ENCODE results near the gene RAB11B.
"Not testable (repeated sequence)": the region's sequence is repeated elsewhere in the genome, so short reads cannot be mapped to it uniquely, and the experiment has no call there.

RAB11B gene

GRCh38 chr19:8373867-8374813, 16.0 kb upstream of the RAB11B start:
- H3K9me3 ChIP-seq (replicated peaks; ENCODE audit: low read length) = no peaks in the 10 kb centered on the region
- no peak overlapping the region for H3K9ac ChIP-seq (ENCODE audit: low read depth, low read length)
- no peaks in the 10 kb centered on the region for H3K27me3 ChIP-seq (ENCODE audit: control insufficient read depth, insufficient read depth, low read length)
- peaks cover 13% of the 10 kb centered on the region for H3K4me1 ChIP-seq (ENCODE audit: control insufficient read depth, insufficient read depth, low read length)
- H3K4me3 ChIP-seq (ENCODE audit: low read length) = no peak overlapping the region
- peaks cover 36% of the 10 kb centered on the region for H3K36me3 ChIP-seq (ENCODE audit: insufficient read depth, low read length)
- no peak overlapping the region for H3K4me2 ChIP-seq (ENCODE audit: low read length)

- H3K9me3 ChIP-seq (replicated peaks; ENCODE audit: low read length); H3K4me1 ChIP-seq (ENCODE audit: control insufficient read depth, insufficient read depth, low read length); H3K27me3 ChIP-seq (ENCODE audit: control insufficient read depth, insufficient read depth, low read length); H3K4me3 ChIP-seq (ENCODE audit: low read length); H3K9ac ChIP-seq (ENCODE audit: low read depth, low read length); H3K4me2 ChIP-seq (ENCODE audit: low read length): not testable (repeated sequence)
- H3K36me3 ChIP-seq (ENCODE audit: insufficient read depth, low read length) = peaks cover 33% of the 10 kb centered on the region
Observed at GRCh38 chr19:8375766-8376165, 14.4 kb upstream of the RAB11B start.

- H3K9me3 ChIP-seq (replicated peaks; ENCODE audit: low read length); H3K4me1 ChIP-seq (ENCODE audit: control insufficient read depth, insufficient read depth, low read length); H3K4me2 ChIP-seq (ENCODE audit: low read length); H3K9ac ChIP-seq (ENCODE audit: low read depth, low read length); H3K27me3 ChIP-seq (ENCODE audit: control insufficient read depth, insufficient read depth, low read length); H3K4me3 ChIP-seq (ENCODE audit: low read length): not testable (repeated sequence)
- peaks cover 26% of the 10 kb centered on the region for H3K36me3 ChIP-seq (ENCODE audit: insufficient read depth, low read length)
Observed at GRCh38 chr19:8376373-8376974, 13.7 kb upstream of the RAB11B start.

GRCh38 chr19:8377598-8377997, 12.6 kb upstream of the RAB11B start:
- H3K4me1 ChIP-seq (ENCODE audit: control insufficient read depth, insufficient read depth, low read length) = peaks cover 7% of the 10 kb centered on the region
- H3K4me2 ChIP-seq (ENCODE audit: low read length) = no peak overlapping the region
- H3K9ac ChIP-seq (ENCODE audit: low read depth, low read length) = no peak overlapping the region
- peaks cover 23% of the 10 kb centered on the region for H3K36me3 ChIP-seq (ENCODE audit: insufficient read depth, low read length)
- H3K9me3 ChIP-seq (replicated peaks; ENCODE audit: low read length) = no peaks in the 10 kb centered on the region
- H3K27me3 ChIP-seq (ENCODE audit: control insufficient read depth, insufficient read depth, low read length) = no peaks in the 10 kb centered on the region
- no peak overlapping the region for H3K4me3 ChIP-seq (ENCODE audit: low read length)

- H3K4me3 ChIP-seq (ENCODE audit: low read length); H3K9me3 ChIP-seq (replicated peaks; ENCODE audit: low read length); H3K36me3 ChIP-seq (ENCODE audit: insufficient read depth, low read length); H3K27me3 ChIP-seq (ENCODE audit: control insufficient read depth, insufficient read depth, low read length); H3K4me2 ChIP-seq (ENCODE audit: low read length); H3K9ac ChIP-seq (ENCODE audit: low read depth, low read length); H3K4me1 ChIP-seq (ENCODE audit: control insufficient read depth, insufficient read depth, low read length): not testable (repeated sequence)
Observed at GRCh38 chr19:8379156-8379891, 10.8 kb upstream of the RAB11B start.

GRCh38 chr19:8384569-8384968, 5.6 kb upstream of the RAB11B start:
- H3K36me3 ChIP-seq (ENCODE audit: insufficient read depth, low read length); H3K4me1 ChIP-seq (ENCODE audit: control insufficient read depth, insufficient read depth, low read length); H3K9me3 ChIP-seq (replicated peaks; ENCODE audit: low read length); H3K9ac ChIP-seq (ENCODE audit: low read depth, low read length); H3K4me3 ChIP-seq (ENCODE audit: low read length); H3K27me3 ChIP-seq (ENCODE audit: control insufficient read depth, insufficient read depth, low read length); H3K4me2 ChIP-seq (ENCODE audit: low read length): not testable (repeated sequence)

- H3K4me1 ChIP-seq (ENCODE audit: control insufficient read depth, insufficient read depth, low read length); H3K36me3 ChIP-seq (ENCODE audit: insufficient read depth, low read length); H3K9ac ChIP-seq (ENCODE audit: low read depth, low read length); H3K4me2 ChIP-seq (ENCODE audit: low read length); H3K27me3 ChIP-seq (ENCODE audit: control insufficient read depth, insufficient read depth, low read length); H3K9me3 ChIP-seq (replicated peaks; ENCODE audit: low read length); H3K4me3 ChIP-seq (ENCODE audit: low read length): not testable (repeated sequence)
Observed at GRCh38 chr19:8385103-8385502, 5.1 kb upstream of the RAB11B start.

GRCh38 chr19:8385566-8385965, 4.6 kb upstream of the RAB11B start:
- H3K9me3 ChIP-seq (replicated peaks; ENCODE audit: low read length); H3K27me3 ChIP-seq (ENCODE audit: control insufficient read depth, insufficient read depth, low read length); H3K4me3 ChIP-seq (ENCODE audit: low read length); H3K9ac ChIP-seq (ENCODE audit: low read depth, low read length); H3K4me1 ChIP-seq (ENCODE audit: control insufficient read depth, insufficient read depth, low read length); H3K4me2 ChIP-seq (ENCODE audit: low read length); H3K36me3 ChIP-seq (ENCODE audit: insufficient read depth, low read length): not testable (repeated sequence)

- not testable (repeated sequence) for H3K4me2 ChIP-seq (ENCODE audit: low read length); H3K36me3 ChIP-seq (ENCODE audit: insufficient read depth, low read length); H3K4me3 ChIP-seq (ENCODE audit: low read length); H3K4me1 ChIP-seq (ENCODE audit: control insufficient read depth, insufficient read depth, low read length); H3K27me3 ChIP-seq (ENCODE audit: control insufficient read depth, insufficient read depth, low read length); H3K9ac ChIP-seq (ENCODE audit: low read depth, low read length); H3K9me3 ChIP-seq (replicated peaks; ENCODE audit: low read length)
Observed at GRCh38 chr19:8386419-8386818, 3.7 kb upstream of the RAB11B start.

- H3K4me1 ChIP-seq (ENCODE audit: control insufficient read depth, insufficient read depth, low read length) = peaks cover 12% of the 10 kb centered on the region
- no peak overlapping the region for H3K4me3 ChIP-seq (ENCODE audit: low read length)
- no peak overlapping the region for H3K9ac ChIP-seq (ENCODE audit: low read depth, low read length)
- no peak overlapping the region for H3K4me2 ChIP-seq (ENCODE audit: low read length)
- H3K9me3 ChIP-seq (replicated peaks; ENCODE audit: low read length) = no peaks in the 10 kb centered on the region
- H3K27me3 ChIP-seq (ENCODE audit: control insufficient read depth, insufficient read depth, low read length) = no peaks in the 10 kb centered on the region
- H3K36me3 ChIP-seq (ENCODE audit: insufficient read depth, low read length) = no peaks in the 10 kb centered on the region
Observed at GRCh38 chr19:8386990-8387389, 3.2 kb upstream of the RAB11B start.

- no peaks in the 10 kb centered on the region for H3K27me3 ChIP-seq (ENCODE audit: control insufficient read depth, insufficient read depth, low read length)
- H3K36me3 ChIP-seq (ENCODE audit: insufficient read depth, low read length) = no peaks in the 10 kb centered on the region
- H3K4me3 ChIP-seq (ENCODE audit: low read length) = no peak overlapping the region
- H3K9me3 ChIP-seq (replicated peaks; ENCODE audit: low read length) = no peaks in the 10 kb centered on the region
- H3K4me2 ChIP-seq (ENCODE audit: low read length) = no peak overlapping the region
- peaks cover 17% of the 10 kb centered on the region for H3K4me1 ChIP-seq (ENCODE audit: control insufficient read depth, insufficient read depth, low read length)
- no peak overlapping the region for H3K9ac ChIP-seq (ENCODE audit: low read depth, low read length)
Observed at GRCh38 chr19:8387688-8388611, 2.2 kb upstream of the RAB11B start.
